A673 (cell line): Measurements from ENCODE around the gene ATG3. TPM values are rescaled to one million over a fixed set of nuclear protein-coding genes. Genes with fewer than 3 reads are reported as not detected.

Source experiments
- BruUV-seq: library from RNA; stranded (reverse); fragments of 400-500 nt; replicated peaks from 2 replicates; lab custom pipeline; 2021; lab: Mats Ljungman, UMichigan
- CTCF ChIA-PET: fragments of 300-600 bp; sonication (Branson Sonifier 250); formaldehyde crosslinking; loops from one replicate; lab custom pipeline; 2022; ENCODE audit warnings: antibody characterized with exemption; lab: Charles Lee
- POLR2A ChIA-PET: fragments of 300-600 bp; sonication (Branson Sonifier 250); formaldehyde crosslinking; loops from one replicate; lab custom pipeline; 2022; ENCODE audit warnings: antibody characterized with exemption; ENCODE audit not compliant: low non-redundant PET; lab: Charles Lee
- DNase-seq: peaks from one replicate; pipeline ENCODE4 v3.0.0-alpha.2; 2015; ENCODE audit warnings: low spot score
- H3K27ac ChIP-seq: fragments of 200-600 bp; sonication (generic); 2 replicates; pipeline ENCODE4 v1.5.1; 2016; ENCODE audit warnings: mixed run types, low read depth, mild to moderate bottlenecking, mixed read lengths, antibody characterized with exemption, low read length; ENCODE audit not compliant: poor library complexity, severe bottlenecking
- H3K27me3 ChIP-seq: fragments of 200-600 bp; sonication (generic); replicated peaks from 2 replicates; pipeline ENCODE4 v1.6.1; 2017; ENCODE audit warnings: mixed run types, low read depth, mild to moderate bottlenecking, mixed read lengths, antibody characterized with exemption, low read length; ENCODE audit not compliant: insufficient read depth, poor library complexity
- H3K36me3 ChIP-seq: fragments of 200-600 bp; sonication (generic); 2 replicates; pipeline ENCODE4 v1.6.1; 2016; ENCODE audit warnings: mixed run types, mild to moderate bottlenecking, mixed read lengths, antibody characterized with exemption, low read length; ENCODE audit not compliant: insufficient read depth, poor library complexity, severe bottlenecking
- H3K4me1 ChIP-seq: fragments of 200-600 bp; sonication (generic); 2 replicates; pipeline ENCODE4 v1.6.1; 2017; ENCODE audit warnings: mixed run types, mild to moderate bottlenecking, mixed read lengths, antibody characterized with exemption, low read length; ENCODE audit not compliant: insufficient read depth, poor library complexity, severe bottlenecking
- H3K4me3 ChIP-seq: fragments of 200-600 bp; sonication (generic); 2 replicates; pipeline ENCODE4 v1.5.1; 2016; ENCODE audit warnings: low read depth, mixed run types, mild to moderate bottlenecking, mixed read lengths, low read length; ENCODE audit not compliant: poor library complexity, severe bottlenecking
- H3K9me3 ChIP-seq: fragments of 200-600 bp; sonication (generic); 2 replicates; pipeline ENCODE4 v1.6.1; 2016; ENCODE audit warnings: mixed run types, low read depth, mild to moderate bottlenecking, mixed read lengths, antibody characterized with exemption, low read length; ENCODE audit not compliant: poor library complexity, severe bottlenecking
- CTCF ChIP-seq: fragments of 300-800, 200-600 bp; sonication (generic); conservative IDR thresholded peaks from 2 replicates; pipeline ENCODE4 v1.5.1; 2017; ENCODE audit warnings: low read depth, mild to moderate bottlenecking, antibody characterized with exemption, low read length, moderate library complexity, mixed read lengths
- EZH2 ChIP-seq: fragments of 200-600 bp; sonication (generic); IDR thresholded peaks from 2 replicates; pipeline ENCODE4 v1.6.1; 2017; ENCODE audit warnings: borderline replicate concordance, low read depth, mild to moderate bottlenecking, mixed read lengths, antibody characterized with exemption, low read length; ENCODE audit not compliant: poor library complexity, severe bottlenecking
- intact Hi-C: fragments of 100-400 bp; cut with micrococcal nuclease; formaldehyde crosslinking; loops from one replicate; pipeline ENCODE4 v1.10.0; 2022; ENCODE audit not compliant: unreplicated experiment
- total RNA-seq: library from RNA; stranded (reverse); gene quantifications from 2 replicates; pipeline ENCODE4 v1.2.3, GENCODE V29; 2021

The ATG3 gene
- total RNA-seq, 1 experiment from 2014 or later, result 54.5 TPM

- no peak for DNase-seq
- Histone ChIP-seq H3K36me3 (no peaks in the 10 kb centered on the region), H3K9me3 (no peaks in the 10 kb centered on the region), H3K4me3 (no peak overlapping the region), H3K27me3 (no peaks in the 10 kb centered on the region), H3K4me1 (peaks cover 5% of the 10 kb centered on the region), H3K27ac (no peak overlapping the region)
- ChIA-PET CTCF (no interaction called here), POLR2A (no interaction called here)
- intact Hi-C loops, result no loop called here
- TF ChIP-seq EZH2, result no peak
- no peak for TF ChIP-seq CTCF
- no TSS peak for BruUV-seq
Measured at GRCh38 chr3:112606098-112606497, 44.3 kb upstream of the ATG3 start.

- no peaks in the 10 kb centered on the region for H3K36me3 ChIP-seq
- POLR2A ChIA-PET, result no interaction called here
- BruUV-seq, result no TSS peak
- H3K4me1 ChIP-seq, result peaks cover 5% of the 10 kb centered on the region
- CTCF ChIA-PET, result no interaction called here
- H3K27me3 ChIP-seq, result no peaks in the 10 kb centered on the region
- no peaks in the 10 kb centered on the region for H3K9me3 ChIP-seq
- no peak for TF ChIP-seq CTCF
- intact Hi-C loops, result no loop called here
- H3K4me3 ChIP-seq, result no peak overlapping the region
- no peak overlapping the region for H3K27ac ChIP-seq
- DNase-seq, result peak; percentile 24
Measured at GRCh38 chr3:112605285-112605684, 43.5 kb upstream of the ATG3 start.

GRCh38 chr3:112604536-112604935 lies 42.8 kb upstream of the ATG3 start:
- no peaks in the 10 kb centered on the region for H3K36me3 ChIP-seq
- no peaks in the 10 kb centered on the region for H3K27me3 ChIP-seq
- POLR2A ChIA-PET, result no interaction called here
- intact Hi-C loops, result no loop called here
- no peak overlapping the region for H3K4me3 ChIP-seq
- CTCF ChIA-PET, result no interaction called here
- H3K9me3 ChIP-seq, result no peaks in the 10 kb centered on the region
- no TSS peak for BruUV-seq
- DNase-seq, result no peak
- no peak overlapping the region for H3K27ac ChIP-seq
- peaks cover 5% of the 10 kb centered on the region for H3K4me1 ChIP-seq
- TF ChIP-seq EZH2, result no peak
- TF ChIP-seq CTCF, result no peak
